ENCODE measurements around the gene HLA-A. TPM values are rescaled to one million over a fixed set of nuclear protein-coding genes. Genes with fewer than 3 reads are reported as not detected.

The HLA-A gene
- total RNA-seq, 1 donor from 2014 or later, result 1,592 TPM

GRCh38 chr6:29941916-29942274, 437 bp upstream of the HLA-A start:
- Mint-ChIP-seq H3K9me3 (no peaks in the 10 kb centered on the region), H3K4me3 (peak overlapping the region; percentile 92), H3K4me1 (peaks cover 63% of the 10 kb centered on the region), H3K36me3 (ENCODE audit: low read depth) (peaks cover 46% of the 10 kb centered on the region), H3K27ac (peak overlapping the region; percentile 100), H3K27me3 (no peaks in the 10 kb centered on the region)
- intact Hi-C loops (cut with micrococcal nuclease), result loop anchor here (1.0 to 10.0 kb wide), 12 partner anchors 15 to 1215 kb away; partner anchors contain the start of genes CCHCR1, HLA-F, POLR1H and TCF19
- ATAC-seq (ENCODE audit: low read depth) (no peak), DNase-seq (no peak)
- CTCF ChIA-PET, result no interaction called here
- no peak for TF ChIP-seq CTCF (IDR thresholded peaks at IDR 0.05)
- POLR2A ChIA-PET, result interaction anchor here (0.6 to 2.7 kb wide), 10 partner anchors 15 to 709 kb away, joined by 3 to 33 read pairs (median 6); partner anchors contain the start of gene POLR1H

GRCh38 chr6:29943053-29943966, 978 bp downstream of the HLA-A start:
- Mint-ChIP-seq H3K27ac (peak overlapping the region; percentile 100), H3K4me1 (peaks cover 73% of the 10 kb centered on the region), H3K27me3 (no peaks in the 10 kb centered on the region), H3K36me3 (ENCODE audit: low read depth) (peaks cover 60% of the 10 kb centered on the region), H3K9me3 (no peaks in the 10 kb centered on the region), H3K4me3 (peak overlapping the region; percentile 92)
- POLR2A ChIA-PET, result interaction anchor here (0.6 to 2.6 kb wide), 2 partner anchors 21 to 117 kb away, joined by 3 to 33 read pairs; no protein-coding TSS in a partner anchor
- CTCF ChIA-PET, result no interaction called here
- ATAC-seq (ENCODE audit: low read depth) (no peak), DNase-seq (no peak)
- TF ChIP-seq CTCF (IDR thresholded peaks at IDR 0.05), result no peak
- intact Hi-C loops (cut with micrococcal nuclease), result loop anchor here (2.0 to 10.0 kb wide), 7 partner anchors 17 to 1214 kb away; partner anchors contain the start of genes CCHCR1, HLA-F, POLR1H and TCF19

- Mint-ChIP-seq H3K9me3 (no peaks in the 10 kb centered on the region), H3K4me3 (peak overlapping the region; percentile 92), H3K27ac (peak overlapping the region; percentile 65), H3K4me1 (peaks cover 72% of the 10 kb centered on the region), H3K36me3 (ENCODE audit: low read depth) (peaks cover 79% of the 10 kb centered on the region), H3K27me3 (no peaks in the 10 kb centered on the region)
- ATAC-seq (ENCODE audit: low read depth), result no peak
- no peak for TF ChIP-seq CTCF (IDR thresholded peaks at IDR 0.05)
- intact Hi-C loops (cut with micrococcal nuclease), result loop anchor here (10.0 kb wide), 1 partner anchor 301 kb away; no protein-coding TSS in a partner anchor
- POLR2A ChIA-PET, result interaction anchor here (1.1 to 5.6 kb wide), 6 partner anchors 14 to 193 kb away, joined by 3 to 64 read pairs (median 4); no protein-coding TSS in a partner anchor
- CTCF ChIA-PET, result no interaction called here
- DNase-seq, result no peak
Measured at GRCh38 chr6:29945281-29945820, 3.0 kb downstream of the HLA-A start.

GRCh38 chr6:29946223-29947076, 4.1 kb downstream of the HLA-A start:
- H3K27me3 Mint-ChIP-seq, result no peaks in the 10 kb centered on the region
- peaks cover 62% of the 10 kb centered on the region for H3K4me1 Mint-ChIP-seq
- DNase-seq (no peak), ATAC-seq (ENCODE audit: low read depth) (no peak)
- peak overlapping the region; percentile 65 for H3K27ac Mint-ChIP-seq
- CTCF ChIA-PET, result interaction anchor here (0.5 kb wide), 1 partner anchor 18 kb away, joined by 3 read pairs; no protein-coding TSS in a partner anchor
- TF ChIP-seq CTCF (IDR thresholded peaks at IDR 0.05), result no peak
- POLR2A ChIA-PET, result interaction anchor here (0.9 to 5.6 kb wide), 7 partner anchors 14 to 197 kb away, joined by 3 to 64 read pairs (median 4); no protein-coding TSS in a partner anchor
- intact Hi-C loops (cut with micrococcal nuclease), result loop anchor here (10.0 kb wide), 1 partner anchor 302 kb away; no protein-coding TSS in a partner anchor
- no peaks in the 10 kb centered on the region for H3K9me3 Mint-ChIP-seq
- peaks cover 82% of the 10 kb centered on the region for H3K36me3 Mint-ChIP-seq (ENCODE audit: low read depth)
- peak overlapping the region; percentile 92 for H3K4me3 Mint-ChIP-seq
